Small intestine (tissue), 7 donors: ENCODE measurements around the gene SOCS3. TPM values are rescaled to one million over a fixed set of nuclear protein-coding genes. Genes with fewer than 3 reads are reported as not detected.

Source experiments
- DNase-seq, 2 donors: peaks; one replicate each; pipeline versions ENCODE4 v3.0.0 to v3.0.0-alpha.2; 2013
- FAIRE-seq: peaks from 2 replicates; lab custom pipeline; 2012; peaks lifted over from hg19 to GRCh38; lab: Jason Lieb, UNC
- H3K27ac ChIP-seq, 3 donors: one replicate each; pipeline ENCODE4 v1.5.1; 2013; ENCODE audit warnings: low read length in 2 of 3, mild to moderate bottlenecking in 2 of 3, control low read depth in 1 of 3, inconsistent platforms in 1 of 3, low read depth in 1 of 3, moderate library complexity in 1 of 3
- H3K27me3 ChIP-seq, 3 donors: one replicate each; pipeline ENCODE4 v1.6.1; 2013; ENCODE audit warnings: low read length in 3 of 3, inconsistent platforms in 1 of 3; ENCODE audit not compliant: control insufficient read depth in 3 of 3, insufficient read depth in 3 of 3
- H3K36me3 ChIP-seq, 3 donors: one replicate each; pipeline ENCODE4 v1.6.1; 2013; ENCODE audit warnings: low read length in 3 of 3, inconsistent platforms in 1 of 3, low read depth in 1 of 3, mild to moderate bottlenecking in 1 of 3, moderate library complexity in 1 of 3; ENCODE audit not compliant: control insufficient read depth in 3 of 3, insufficient read depth in 2 of 3
- H3K4me1 ChIP-seq, 3 donors: one replicate each; pipeline ENCODE4 v1.6.1; 2013; ENCODE audit warnings: low read length in 2 of 3, inconsistent platforms in 1 of 3, low read depth in 1 of 3, mild to moderate bottlenecking in 1 of 3, moderate library complexity in 1 of 3; ENCODE audit not compliant: control insufficient read depth in 3 of 3, insufficient read depth in 2 of 3
- H3K4me3 ChIP-seq, 3 donors: one replicate each; pipeline ENCODE4 v1.5.1; 2013; ENCODE audit warnings: low read length in 3 of 3, control low read depth in 1 of 3, inconsistent platforms in 1 of 3, low read depth in 1 of 3, mild to moderate bottlenecking in 1 of 3, moderate library complexity in 1 of 3
- H3K9me3 ChIP-seq, 2 donors: one replicate each; pipeline ENCODE4 v1.6.1; 2013; ENCODE audit warnings: low read depth in 1 of 2, low read length in 1 of 2; ENCODE audit not compliant: control insufficient read depth in 2 of 2, insufficient read depth in 1 of 2
- WGBS, 3 donors: extraction: QIAGEN DNeasy Blood & Tissue Kit; methylation state at CpG; one replicate each; pipeline ENCODE4 v1.1.7; 2013; 5-methylcytosine and 5-hydroxymethylcytosine counted together
- polyA plus RNA-seq, 4 donors: library from polyadenylated mRNA; stranded (reverse) in 3 of 4; unstranded in 1 of 4; fragments of 200-250 nt in 3 of 4; fragments of 120-200 nt in 1 of 4; gene quantifications; one replicate each; pipeline versions ENCODE4 v1.2.1 to v1.2.3, GENCODE V29; 2013
- donor health status: healthy with polysubstance abuse.
- donor health status: control.
- donor health status: control.
- donor health status: Bipolar disorder and iron deficiency.
- donor health status: healthy.

The SOCS3 gene
- polyA plus RNA-seq, 4 donors, result 3.4 to 67.3 (median 17.2) TPM

GRCh38 chr17:78355045-78355641 is 4.7 kb downstream of the SOCS3 start:
- DNase-seq (no peak), FAIRE-seq (no peak)
- WGBS, 3 donors, result 49 to 62% (median 51%) methylated on average over 9 of the region's 9 CpGs
- Histone ChIP-seq H3K4me3 (no peak overlapping the region), H3K36me3 (peaks cover 0 to 26% (median 0%) of the 10 kb centered on the region in 3 donors), H3K27me3 (peaks cover 0 to 37% (median 5%) of the 10 kb centered on the region in 3 donors), H3K27ac (peak overlapping the region in 1 of 3 donors; percentile 57), H3K4me1 (peaks cover 0 to 54% (median 14%) of the 10 kb centered on the region in 3 donors), H3K9me3 (no peaks in the 10 kb centered on the region)

GRCh38 chr17:78353834-78354233 is 6.0 kb downstream of the SOCS3 start:
- DNase-seq, result no peak
- Histone ChIP-seq H3K4me1 (peaks cover 0 to 54% (median 18%) of the 10 kb centered on the region in 3 donors), H3K27me3 (peaks cover 0 to 33% (median 5%) of the 10 kb centered on the region in 3 donors), H3K27ac (peak overlapping the region in 2 of 3 donors; percentile 62 to 63), H3K9me3 (no peaks in the 10 kb centered on the region), H3K36me3 (peaks cover 0 to 26% (median 0%) of the 10 kb centered on the region in 3 donors), H3K4me3 (no peak overlapping the region)
- WGBS, 3 donors, result 90 to 94% (median 90%) methylated on average over 8 of the region's 8 CpGs
- no peak for FAIRE-seq

DNA sequence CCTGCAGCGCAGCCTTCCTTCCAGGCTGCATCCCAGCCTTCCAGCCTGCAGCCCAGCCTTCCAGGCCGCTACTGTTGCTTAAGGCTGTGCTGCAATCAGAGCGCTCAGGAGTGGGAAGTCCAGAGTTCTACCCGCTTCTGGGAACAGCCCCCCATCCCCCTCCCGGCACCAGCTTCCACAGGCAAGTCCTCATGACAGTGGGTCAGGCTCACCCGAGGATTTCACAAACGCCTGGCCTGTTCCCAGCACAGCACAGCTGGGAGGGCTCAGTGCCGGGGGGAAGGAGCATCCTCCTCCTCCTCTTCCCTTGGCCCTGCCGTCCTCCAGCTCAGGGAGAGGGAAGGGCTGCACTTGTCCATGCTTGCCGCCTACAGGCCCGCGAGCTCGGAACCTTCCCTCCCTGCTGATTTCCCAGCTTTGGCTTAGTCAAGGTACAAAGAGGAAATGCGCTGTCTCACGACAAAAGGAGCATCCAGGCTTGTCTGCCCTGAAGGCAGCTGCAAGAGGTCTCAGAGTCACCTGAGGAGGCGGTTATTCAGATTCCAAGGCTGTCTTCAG is 8.3 kb downstream of the SOCS3 start:
- H3K4me1 ChIP-seq, result peaks cover 0 to 36% (median 13%) of the 10 kb centered on the region in 3 donors
- H3K9me3 ChIP-seq, result no peaks in the 10 kb centered on the region
- peaks cover 0 to 24% (median 0%) of the 10 kb centered on the region in 3 donors for H3K27me3 ChIP-seq
- WGBS, 3 donors, result 27 to 45% (median 35%) methylated on average over 15 to 16 of the region's 16 CpGs
- peaks cover 0 to 7% (median 0%) of the 10 kb centered on the region in 3 donors for H3K36me3 ChIP-seq
- no peak for FAIRE-seq
- DNase-seq, result peak in 1 of 2 donors; percentile 79
- H3K4me3 ChIP-seq, result no peak overlapping the region
- H3K27ac ChIP-seq, result peak overlapping the region in 2 of 3 donors; percentile 74 to 92

GRCh38 chr17:78349891-78350642 is 9.8 kb downstream of the SOCS3 start:
- peaks cover 0 to 28% (median 13%) of the 10 kb centered on the region in 3 donors for H3K4me1 ChIP-seq
- FAIRE-seq (no peak), DNase-seq (no peak)
- peaks cover 0 to 36% (median 0%) of the 10 kb centered on the region in 3 donors for H3K27me3 ChIP-seq
- H3K9me3 ChIP-seq, result no peaks in the 10 kb centered on the region
- no peak overlapping the region for H3K4me3 ChIP-seq
- WGBS, 3 donors, result 60 to 69% (median 67%) methylated on average over 4 of the region's 4 CpGs
- peaks cover 0 to 2% (median 0%) of the 10 kb centered on the region in 3 donors for H3K36me3 ChIP-seq
- no peak overlapping the region for H3K27ac ChIP-seq

- H3K4me1 ChIP-seq, result peaks cover 0 to 23% (median 13%) of the 10 kb centered on the region in 3 donors
- WGBS, 3 donors, result 80 to 84% (median 84%) methylated on average over 9 of the region's 9 CpGs
These were observed 11.7 kb downstream of the SOCS3 start for GRCh38 chr17:78348055-78348770.

GRCh38 chr17:78347453-78347852 is 12.4 kb downstream of the SOCS3 start:
- no peak for FAIRE-seq
- Histone ChIP-seq H3K36me3 (no peaks in the 10 kb centered on the region), H3K4me1 (peaks cover 0 to 27% (median 11%) of the 10 kb centered on the region in 3 donors), H3K27ac (no peak overlapping the region), H3K4me3 (no peak overlapping the region), H3K27me3 (peaks cover 0 to 55% (median 0%) of the 10 kb centered on the region in 3 donors), H3K9me3 (no peaks in the 10 kb centered on the region)
- no peak for DNase-seq
- WGBS, 3 donors, result 80 to 82% (median 81%) methylated on average over 2 to 3 of the region's 3 CpGs

More at GRCh38 chr17:78348055-78348770, 11.7 kb downstream of the SOCS3 start:
- H3K27me3 ChIP-seq, result peaks cover 0 to 47% (median 0%) of the 10 kb centered on the region in 3 donors
- H3K4me3 ChIP-seq, result no peak overlapping the region
- no peak overlapping the region for H3K27ac ChIP-seq
- no peaks in the 10 kb centered on the region for H3K9me3 ChIP-seq
- DNase-seq (no peak), FAIRE-seq (no peak)
- H3K36me3 ChIP-seq, result no peaks in the 10 kb centered on the region

DNA sequence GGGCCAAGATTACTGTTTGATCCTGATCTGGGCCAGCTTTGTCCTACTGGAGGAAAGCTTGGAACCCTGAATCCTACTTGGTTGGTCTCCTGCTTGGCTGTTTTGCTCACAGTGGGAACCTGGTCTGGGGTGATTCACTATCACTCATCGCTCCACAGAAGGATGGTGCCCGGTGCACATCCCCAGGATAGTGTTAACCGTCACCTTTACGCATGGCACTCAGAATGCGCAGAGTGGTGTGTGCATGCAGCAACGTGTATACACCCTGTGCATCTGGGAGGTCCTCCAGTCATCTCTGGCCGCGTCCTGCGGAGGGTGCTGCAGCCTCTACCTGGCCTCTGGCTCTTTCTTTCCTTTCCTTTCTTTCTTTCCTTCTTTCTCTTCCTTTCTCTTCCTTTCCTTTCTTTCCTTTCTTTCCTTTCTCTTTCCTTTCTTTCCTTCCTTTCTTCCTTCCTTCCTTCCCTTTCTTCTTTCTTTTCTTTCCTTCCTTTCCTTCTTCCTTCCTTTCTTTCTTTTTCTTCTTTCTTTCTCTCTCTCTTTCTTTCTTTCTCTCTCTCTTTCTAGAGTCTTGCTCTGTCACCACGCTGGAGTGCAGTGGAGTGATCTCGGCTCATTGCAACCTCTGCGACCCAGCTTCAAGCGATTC is 13.1 kb downstream of the SOCS3 start:
- H3K4me1 ChIP-seq, result peaks cover 2 to 24% (median 4%) of the 10 kb centered on the region in 3 donors
- DNase-seq (no peak), FAIRE-seq (no peak)
- WGBS, 3 donors, result 88 to 94% (median 89%) methylated on average over 13 of the region's 13 CpGs
- H3K9me3 ChIP-seq, result no peaks in the 10 kb centered on the region
- H3K27me3 ChIP-seq, result peaks cover 0 to 56% (median 0%) of the 10 kb centered on the region in 3 donors
- H3K27ac ChIP-seq, result no peak overlapping the region
- H3K4me3 ChIP-seq, result no peak overlapping the region
- H3K36me3 ChIP-seq, result no peaks in the 10 kb centered on the region
